GM23248 (cell line): ENCODE results near the gene PWP2. TPM values are rescaled to one million over a fixed set of nuclear protein-coding genes. Genes with fewer than 3 reads are reported as not detected.
"Not testable (repeated sequence)": the region's sequence is repeated elsewhere in the genome, so short reads cannot be mapped to it uniquely, and the experiment has no call there.

Source experiments
- DNase-seq: peaks from one replicate; pipeline ENCODE4 v3.0.0-alpha.2; 2015
- H2AFZ ChIP-seq: fragments of 200-600 bp; sonication (generic); 2 replicates; pipeline ENCODE4 v1.6.1; 2016; ENCODE audit warnings: antibody characterized with exemption
- H3F3A ChIP-seq: fragments of 200-600 bp; sonication (generic); 2 replicates; pipeline ENCODE4 v1.6.1; 2016; ENCODE audit warnings: mild to moderate bottlenecking, antibody characterized with exemption, mixed run types; ENCODE audit not compliant: insufficient read depth
- H3K27ac ChIP-seq: fragments of 200-600 bp; sonication (generic); 2 replicates; pipeline ENCODE4 v1.5.1; 2016; ENCODE audit warnings: mild to moderate bottlenecking
- H3K27me3 ChIP-seq: fragments of 200-600 bp; sonication (generic); replicated peaks from 2 replicates; pipeline ENCODE4 v1.6.1; 2016; ENCODE audit warnings: mild to moderate bottlenecking; ENCODE audit not compliant: insufficient read depth
- H3K36me3 ChIP-seq: fragments of 200-600 bp; sonication (generic); 2 replicates; pipeline ENCODE4 v1.6.1; 2016; ENCODE audit warnings: low read depth, mild to moderate bottlenecking
- H3K4me1 ChIP-seq: fragments of 200-600 bp; sonication (generic); 2 replicates; pipeline ENCODE4 v1.6.1; 2016; ENCODE audit warnings: mild to moderate bottlenecking; ENCODE audit not compliant: insufficient read depth
- H3K4me2 ChIP-seq: fragments of 200-600 bp; sonication (generic); one replicate; pipeline ENCODE4 v1.6.1; 2016; ENCODE audit warnings: mild to moderate bottlenecking; ENCODE audit not compliant: unreplicated experiment
- H3K4me3 ChIP-seq: fragments of 200-600 bp; sonication (generic); 2 replicates; pipeline ENCODE4 v1.5.1; 2016; ENCODE audit warnings: mild to moderate bottlenecking
- H3K79me2 ChIP-seq: fragments of 200-600 bp; sonication (generic); 2 replicates; pipeline ENCODE4 v1.6.1; 2016; ENCODE audit warnings: mild to moderate bottlenecking; ENCODE audit not compliant: insufficient read depth
- H3K9ac ChIP-seq: fragments of 200-600 bp; sonication (generic); 2 replicates; pipeline ENCODE4 v1.6.1; 2016; ENCODE audit warnings: mild to moderate bottlenecking
- H3K9me2 ChIP-seq: fragments of 200-600 bp; sonication (generic); 2 replicates; pipeline ENCODE4 v1.6.1; 2016; ENCODE audit warnings: mixed run types, mild to moderate bottlenecking, moderate library complexity; ENCODE audit not compliant: insufficient read depth
- H3K9me3 ChIP-seq: fragments of 200-600 bp; sonication (generic); one replicate; pipeline ENCODE4 v1.6.1; 2017; ENCODE audit warnings: low read depth
- H4K20me1 ChIP-seq: fragments of 200-600 bp; sonication (generic); 2 replicates; pipeline ENCODE4 v1.6.0; 2016; ENCODE audit not compliant: insufficient read depth
- WGBS, 2 experiments: methylation state at CpG; one replicate each; pipeline ENCODE4 v1.1.6; 2015 to 2017; ENCODE audit warnings: low lambda C conversion rate in 2 of 2, low coverage in 1 of 2; ENCODE audit errors: missing lambda C conversion rate in 2 of 2; 5-methylcytosine and 5-hydroxymethylcytosine counted together
- in situ Hi-C: fragments of 300-500 bp; cut with MboI; formaldehyde crosslinking; loops from 2 replicates; pipeline ENCODE4 v1.15.0; 2020
- polyA plus RNA-seq: library from polyadenylated mRNA; unstranded; fragments of >200 nt; fragmentation: Nextera tagmentation; extraction: Ambion mirVana; gene quantifications from 2 replicates; pipeline ENCODE4 v1.2.1, GENCODE V29; 2016
- total RNA-seq: library from RNA; depleted of rRNA; stranded (reverse); fragments of >200 nt; shearing (Covaris generic); gene quantifications from 2 replicates; pipeline ENCODE4 v1.2.3, GENCODE V29; 2014; rRNA removed

Gene PWP2
- total and polyA plus RNA-seq, 2 experiments from 2014 or later, result 11.2 to 16.1 TPM

DNA sequence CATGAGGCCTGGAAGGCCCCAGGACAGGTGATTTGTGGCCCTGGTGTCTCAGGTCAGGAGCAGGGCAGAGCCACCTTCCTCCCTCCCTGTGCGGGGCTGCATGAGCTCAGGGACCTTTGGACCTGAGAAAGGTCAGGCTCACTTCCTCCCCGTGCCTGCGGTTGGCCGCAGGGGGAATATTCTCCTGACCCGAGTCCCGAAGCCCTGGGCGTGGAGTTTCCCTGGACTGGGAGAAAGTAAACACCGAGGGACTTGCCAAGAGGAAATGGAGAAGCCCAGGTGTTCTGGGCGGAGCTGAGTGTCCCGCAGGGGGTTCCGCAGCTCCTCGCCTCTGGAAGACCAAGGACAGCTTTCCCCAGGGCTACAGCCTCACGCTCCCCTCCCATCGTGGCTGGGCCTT is 68.9 kb downstream of the PWP2 start:
- no CpG with 5 or more reads among the region's 14 CpGs for WGBS, 2 experiments
- in situ Hi-C loops, H3K27me3 ChIP-seq, H4K20me1 ChIP-seq, H3K4me2 ChIP-seq, H3K27ac ChIP-seq, H3F3A ChIP-seq, DNase-seq, H3K9me2 ChIP-seq, H2AFZ ChIP-seq, H3K9ac ChIP-seq, H3K9me3 ChIP-seq, H3K79me2 ChIP-seq, H3K36me3 ChIP-seq, H3K4me3 ChIP-seq, H3K4me1 ChIP-seq: not testable (repeated sequence)

Other genes with a start within 250 kb of the PWP2 start
- gene AGPAT3, start 242.2 kb upstream of the PWP2 start, total RNA-seq, result 29.3 and 35.2 TPM in 2 replicates
- 12.2 and 12.3 TPM in 2 replicates for gene AGPAT3, start 242.2 kb upstream of the PWP2 start, polyA plus RNA-seq
- 21.0 and 23.1 TPM in 2 replicates for gene TRAPPC10, start 95.1 kb upstream of the PWP2 start, total RNA-seq
- 9.9 and 10.3 TPM in 2 replicates for gene TRAPPC10, start 95.1 kb upstream of the PWP2 start, polyA plus RNA-seq
- gene GATD3, start 26.3 kb downstream of the PWP2 start, total RNA-seq, result 39.6 and 45.7 TPM in 2 replicates
- gene GATD3, start 26.3 kb downstream of the PWP2 start, polyA plus RNA-seq, result 49.1 and 50.9 TPM in 2 replicates
- under 0.01 and 0.25 TPM in 2 replicates for gene ICOSLG, start 133.5 kb downstream of the PWP2 start, total RNA-seq
- gene ICOSLG, start 133.5 kb downstream of the PWP2 start, polyA plus RNA-seq, result not detected in 2 replicates
- gene DNMT3L, start 154.5 kb downstream of the PWP2 start, total RNA-seq, result not detected in 2 replicates
- gene DNMT3L, start 154.5 kb downstream of the PWP2 start, polyA plus RNA-seq, result not detected in 2 replicates
- gene AIRE, start 178.5 kb downstream of the PWP2 start, total RNA-seq, result not detected in 2 replicates
- gene AIRE, start 178.5 kb downstream of the PWP2 start, polyA plus RNA-seq, result not detected in 2 replicates
- 239 and 270 TPM in 2 replicates for gene PFKL, start 192.7 kb downstream of the PWP2 start, total RNA-seq
- gene PFKL, start 192.7 kb downstream of the PWP2 start, polyA plus RNA-seq, result 199 and 213 TPM in 2 replicates
- gene CFAP410, start 232.0 kb downstream of the PWP2 start, total RNA-seq, result 17.0 and 20.5 TPM in 2 replicates
- 19.8 and 20.8 TPM in 2 replicates for gene CFAP410, start 232.0 kb downstream of the PWP2 start, polyA plus RNA-seq
- 0.13 and 0.22 TPM in 2 replicates for gene TRPM2, start 246.2 kb downstream of the PWP2 start, total RNA-seq
- gene TRPM2, start 246.2 kb downstream of the PWP2 start, polyA plus RNA-seq, result not detected in 2 replicates